ENCODE data around the gene FARS2. TPM values are rescaled to one million over a fixed set of nuclear protein-coding genes. Genes with fewer than 3 reads are reported as not detected.

FARS2 gene
- total and polyA plus RNA-seq, 9 of the 15 experiments (the other 6 are each of a cell fraction or from before 2014, with no cell fraction given) = 16.5 to 62.2 (median 27.0) TPM

GRCh38 chr6:5712349-5713215, 451.3 kb downstream of the FARS2 start:
- Histone ChIP-seq H3K9ac (ENCODE audit: insufficient read depth in 1 of 2, low read depth in 2 of 2, low read length in 2 of 2) (no peak overlapping the region), H3K79me2 (ENCODE audit: control insufficient read depth, insufficient read depth, low read length) (no peaks in the 10 kb centered on the region), H3K27me3 (ENCODE audit: control insufficient read depth in 2 of 2, insufficient read depth in 2 of 2, low read length in 2 of 2) (0 out of 5 replicates have a peak, but pooled peaks cover 0 to 4% of the 10 kb centered on the region in 2 experiments), H2AFZ (ENCODE audit: low read depth, low read length) (no peak overlapping the region), H3K4me3 (no peak overlapping the region), H3K4me1 (replicated peaks in 1 of 2; ENCODE audit: control insufficient read depth in 2 of 2, insufficient read depth in 2 of 2, low read length in 2 of 2) (peaks cover 0 to 2% of the 10 kb centered on the region in 2 experiments; a peak in 1 of 5 replicates), H3K4me2 (ENCODE audit: insufficient read depth, low read length) (no peak overlapping the region), H3K36me3 (ENCODE audit: control insufficient read depth, insufficient read depth, low read length) (no peaks in the 10 kb centered on the region), H3K27ac (ENCODE audit: extremely low read depth, low read depth, low read length) (no peak overlapping the region), H4K20me1 (replicated peaks; ENCODE audit: control insufficient read depth, insufficient read depth, low read length) (0 out of 2 replicates have a peak, but pooled peaks cover 4% of the 10 kb centered on the region), H3K9me3 (replicated peaks; ENCODE audit: control insufficient read depth, insufficient read depth, low read depth, low read length) (no peaks in the 10 kb centered on the region), H3K9me1 (ENCODE audit: control insufficient read depth, insufficient read depth, low read length) (no peaks in the 10 kb centered on the region)
- ATAC-seq = no peak
- CTCF ChIA-PET (ENCODE audit: low intra/inter-chr PET ratio) = no interaction called here
- no peak for DNase-seq (ENCODE audit: extremely low read depth in 1 of 4, low spot score in 3 of 4)
- no peak for FAIRE-seq
- POLR2A ChIA-PET = interaction anchor here (0.6 kb wide), 1 partner anchor 585 kb away, joined by 3 read pairs; no protein-coding TSS in a partner anchor
- intact Hi-C loops (cut with micrococcal nuclease) (no loop called here), in situ Hi-C loops (cut with MboI) (no loop called here)
- WGBS (ENCODE audit: insufficient coverage, low coverage, missing lambda C conversion rate) = 27% methylated on average over 10 of the region's 10 CpGs
- BruUV-seq (replicated peaks) = no TSS peak
- TF ChIP-seq SPI1 (IDR thresholded peaks at IDR 0.05; ENCODE audit: borderline replicate concordance, low read depth, low read length) (peak; percentile 29; the same call in 1 of the 2 replicates), U2AF2 (optimal IDR thresholded peaks at IDR 0.05; ENCODE audit: low read depth, low read length) (no peak)

DNA sequence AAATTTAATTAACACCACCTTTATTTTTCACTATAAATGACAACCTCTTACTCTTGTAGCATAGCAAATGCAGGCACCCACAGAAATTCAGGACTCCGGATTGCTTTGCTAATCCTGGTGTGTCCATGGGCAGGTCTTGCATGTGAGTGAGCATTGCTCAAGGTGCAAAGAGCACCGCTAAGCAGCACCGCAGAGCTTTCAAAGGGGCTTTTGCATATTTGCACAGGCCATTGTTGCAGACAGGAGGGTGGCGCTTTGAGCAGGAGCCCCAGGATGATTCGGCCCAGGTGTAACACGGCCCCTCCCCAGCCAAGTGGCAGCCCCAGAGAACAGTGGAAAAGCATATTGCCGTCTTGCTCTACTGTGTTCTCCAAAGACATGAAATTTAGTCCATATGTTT, 452.2 kb downstream of the FARS2 start:
- intact Hi-C loops (cut with micrococcal nuclease) = no loop called here
- WGBS (ENCODE audit: insufficient coverage, low coverage, missing lambda C conversion rate) = 64% methylated on average over 7 of the region's 7 CpGs
- 0 out of 5 replicates have a peak, but pooled peaks cover 0 to 4% of the 10 kb centered on the region in 2 experiments for H3K27me3 ChIP-seq (ENCODE audit: control insufficient read depth in 2 of 2, insufficient read depth in 2 of 2, low read length in 2 of 2)
- 0 out of 2 replicates have a peak, but pooled peaks cover 4% of the 10 kb centered on the region for H4K20me1 ChIP-seq (replicated peaks; ENCODE audit: control insufficient read depth, insufficient read depth, low read length)
- H3K79me2 ChIP-seq (ENCODE audit: control insufficient read depth, insufficient read depth, low read length) = no peaks in the 10 kb centered on the region
- no peak overlapping the region for H3K27ac ChIP-seq (ENCODE audit: extremely low read depth, low read depth, low read length)
- H2AFZ ChIP-seq (ENCODE audit: low read depth, low read length) = no peak overlapping the region
- H3K36me3 ChIP-seq (ENCODE audit: control insufficient read depth, insufficient read depth, low read length) = no peaks in the 10 kb centered on the region
- in situ Hi-C loops (cut with MboI) = no loop called here
- H3K4me2 ChIP-seq (ENCODE audit: insufficient read depth, low read length) = no peak overlapping the region
- DNase-seq (ENCODE audit: extremely low read depth in 1 of 4, low spot score in 3 of 4) = no peak
- H3K4me1 ChIP-seq (replicated peaks in 1 of 2; ENCODE audit: control insufficient read depth in 2 of 2, insufficient read depth in 2 of 2, low read length in 2 of 2) = no peaks in the 10 kb centered on the region
- ChIA-PET POLR2A (no interaction called here), CTCF (ENCODE audit: low intra/inter-chr PET ratio) (no interaction called here)
- H3K9ac ChIP-seq (ENCODE audit: insufficient read depth in 1 of 2, low read depth in 2 of 2, low read length in 2 of 2) = no peak overlapping the region
- no peaks in the 10 kb centered on the region for H3K9me3 ChIP-seq (replicated peaks; ENCODE audit: control insufficient read depth, insufficient read depth, low read depth, low read length)
- TF ChIP-seq ZEB2 (IDR thresholded peaks at IDR 0.05) (no peak), NR4A1 (CRISPR knock-in tag; IDR thresholded peaks at IDR 0.05) (no peak), NR4A1 (tag; IDR thresholded peaks at IDR 0.05) (no peak), SIN3A (IDR thresholded peaks at IDR 0.05; ENCODE audit: borderline replicate concordance in 2 of 2, control insufficient read depth in 1 of 2, low read depth in 2 of 2, low read length in 2 of 2) (no peak), POU5F1 (IDR thresholded peaks at IDR 0.05; ENCODE audit: borderline replicate concordance, low read depth, low read length, partially characterized antibody) (no peak), ZNF764 (CRISPR knock-in tag; IDR thresholded peaks at IDR 0.05; ENCODE audit: low read depth) (no peak)
- no peak overlapping the region for H3K4me3 ChIP-seq
- BruUV-seq (replicated peaks) = no TSS peak
- FAIRE-seq = no peak
- ATAC-seq = no peak
- H3K9me1 ChIP-seq (ENCODE audit: control insufficient read depth, insufficient read depth, low read length) = no peaks in the 10 kb centered on the region
